Epithelial cell of umbilical artery (primary cell): ENCODE results near the gene GPR63. TPM values are rescaled to one million over a fixed set of nuclear protein-coding genes. Genes with fewer than 3 reads are reported as not detected.

Source experiments
- total RNA-seq: library from RNA; depleted of rRNA; stranded (reverse); fragments of >200 nt; gene quantifications from 2 replicates; pipeline ENCODE4 v1.2.3, GENCODE V29; 2014

GPR63 gene
- under 0.01 TPM in 1 of 2 replicates, not detected in the other for total RNA-seq

GRCh38 chr6:96837081-96837971, at the start of gene GPR63:
TSS of gene GPR63 (minus strand) at chr6:96837477. CDS start at chr6:96799731, 37,746 bp downstream.

Other genes with a start within 250 kb of the GPR63 start
- 14.0 and 14.6 TPM in 2 replicates for gene NDUFAF4, start 60.4 kb upstream of the GPR63 start, total RNA-seq
- under 0.01 TPM in 1 of 2 replicates, not detected in the other for gene KLHL32, start 87.3 kb upstream of the GPR63 start, total RNA-seq